HG03097 (cell line): Measurements from ENCODE around the gene PPARGC1A.

Experiments
- ATAC-seq: cut with Tn5 transposase; IDR thresholded peaks from one replicate; pipeline ENCODE4 v1.9.1; 2021; ENCODE audit not compliant: unreplicated experiment, low FRiP score

Gene PPARGC1A

GRCh38 chr4:23779422-23779821, 110.4 kb downstream of the PPARGC1A start:
- ATAC-seq = no peak

- no peak for ATAC-seq
Measured at GRCh38 chr4:23775694-23776093, 114.2 kb downstream of the PPARGC1A start.

GRCh38 chr4:23774909-23775308, 114.9 kb downstream of the PPARGC1A start:
- no peak for ATAC-seq

GRCh38 chr4:23773884-23774636, 115.8 kb downstream of the PPARGC1A start:
- ATAC-seq = no peak

- ATAC-seq = no peak
Measured at GRCh38 chr4:23770011-23770410, 119.8 kb downstream of the PPARGC1A start.

GRCh38 chr4:23769406-23769805, 120.4 kb downstream of the PPARGC1A start:
- no peak for ATAC-seq

- ATAC-seq = no peak
Measured at GRCh38 chr4:23768541-23768940, 121.3 kb downstream of the PPARGC1A start.

GRCh38 chr4:23766344-23766743, 123.5 kb downstream of the PPARGC1A start:
- no peak for ATAC-seq

- ATAC-seq = no peak
Measured at GRCh38 chr4:23763559-23763958, 126.3 kb downstream of the PPARGC1A start.

GRCh38 chr4:23762551-23762950, 127.3 kb downstream of the PPARGC1A start:
- ATAC-seq = no peak

- ATAC-seq = no peak
Measured at GRCh38 chr4:23759066-23759465, 130.8 kb downstream of the PPARGC1A start.

- ATAC-seq = no peak
Measured at GRCh38 chr4:23754688-23755087, 135.2 kb downstream of the PPARGC1A start.

- no peak for ATAC-seq
Measured at GRCh38 chr4:23750125-23750524, 139.7 kb downstream of the PPARGC1A start.

- ATAC-seq = no peak
Measured at GRCh38 chr4:23747281-23747735, 142.5 kb downstream of the PPARGC1A start.

- no peak for ATAC-seq
Measured at GRCh38 chr4:23746672-23747071, 143.2 kb downstream of the PPARGC1A start.

GRCh38 chr4:23746027-23746426, 143.8 kb downstream of the PPARGC1A start:
- ATAC-seq = no peak

- no peak for ATAC-seq
Measured at GRCh38 chr4:23745377-23745776, 144.5 kb downstream of the PPARGC1A start.
